Right lobe of liver (tissue), 6 donors: Measurements from ENCODE around the gene CAMK1G. TPM values are rescaled to one million over a fixed set of nuclear protein-coding genes. Genes with fewer than 3 reads are reported as not detected.

ENCODE experiments used
- ATAC-seq, 4 donors: fragments of 200-7000 bp; cut with Tn5 transposase; one replicate each; pipeline ENCODE4 v1.9.1; 2020; ENCODE audit warnings: mild to moderate bottlenecking in 4 of 4, moderate library complexity in 4 of 4
- DNase-seq, 3 donors: peaks; one replicate each; pipeline ENCODE4 v3.0.0-alpha.2; 2020
- H3K27ac ChIP-seq, 3 donors: fragments of 200-600 bp; one replicate each; pipeline ENCODE4 v1.8.0; 2022
- H3K27me3 ChIP-seq, 2 donors: fragments of 200-600 bp; one replicate each; pipeline ENCODE4 v1.8.0; 2022
- H3K36me3 ChIP-seq, 4 donors: fragments of 200-600 bp; sonication (generic) in 1 of 4; one replicate each; pipeline versions ENCODE4 v1.5.1 to v1.8.0; 2017 to 2022; ENCODE audit warnings: control low read depth in 1 of 4
- H3K4me1 ChIP-seq, 4 donors: fragments of 200-600 bp; sonication (generic) in 1 of 4; one replicate each; pipeline versions ENCODE4 v1.5.1 to v1.8.0; 2017 to 2022; ENCODE audit warnings: control low read depth in 1 of 4
- H3K4me3 ChIP-seq, 3 donors: fragments of 200-600 bp; one replicate each; pipeline ENCODE4 v1.8.0; 2022
- H3K9me3 ChIP-seq, 4 donors: fragments of 200-600 bp; sonication (generic) in 1 of 4; one replicate each; pipeline versions ENCODE4 v1.5.1 to v1.8.0; 2017 to 2022; ENCODE audit warnings: control low read depth in 1 of 4
- POLR2A ChIP-seq: fragments of 450-650 bp; IDR thresholded peaks from one replicate; pipeline ENCODE4 v1.6.1; 2017; ENCODE audit warnings: antibody characterized with exemption, mild to moderate bottlenecking
- WGBS: methylation state at CpG from one replicate; pipeline ENCODE4 v1.1.6; 2018; ENCODE audit warnings: low coverage, low lambda C conversion rate; ENCODE audit not compliant: insufficient coverage; ENCODE audit errors: missing lambda C conversion rate; 5-methylcytosine and 5-hydroxymethylcytosine counted together
- intact Hi-C, 2 donors: fragments of 100-400 bp; cut with DNase I; formaldehyde crosslinking; loops; one replicate each; pipeline versions ENCODE4 v1.11.2 to v1.14.1; 2022
- total RNA-seq, 6 experiments: library from RNA; depleted of rRNA in 2 of 6; stranded (reverse); fragments of >200 nt in 2 of 6; fragmentation: NEBNext Ultra II Directional in 3 of 6; extraction: Animal tissue kit (Norgen Biotek cat#: 25700) in 3 of 6; gene quantifications; one replicate each; pipeline versions ENCODE4 v1.1.0 to v1.2.4, GENCODE V29; 2016 to 2023
- TF ChIP-seq, protein P1 (sequence below), 4 donors: fragments of 200-600 bp in 3 of 4; fragments of 450-650 bp in 1 of 4; IDR thresholded peaks; one replicate each; pipeline versions ENCODE4 v1.5.1 to v1.8.0; 2016 to 2022; ENCODE audit warnings: antibody characterized with exemption in 4 of 4, mild to moderate bottlenecking in 2 of 4
- donor health status: DM: no; HTN: yes; CAD: no.
- donor health status: DM: no; HTN: no; CAD: no.
- donor health status: DM: no; HTN: no; CAD: no.
- donor health status: DM: no; HTN: yes; CAD: no.
- donor health status: DM: no; HTN: yes; CAD: no.

Gene CAMK1G
- total RNA-seq, 6 experiments from 2014 or later, result 0.17 to 0.80 (median 0.37) TPM; not detected in 2

DNA sequence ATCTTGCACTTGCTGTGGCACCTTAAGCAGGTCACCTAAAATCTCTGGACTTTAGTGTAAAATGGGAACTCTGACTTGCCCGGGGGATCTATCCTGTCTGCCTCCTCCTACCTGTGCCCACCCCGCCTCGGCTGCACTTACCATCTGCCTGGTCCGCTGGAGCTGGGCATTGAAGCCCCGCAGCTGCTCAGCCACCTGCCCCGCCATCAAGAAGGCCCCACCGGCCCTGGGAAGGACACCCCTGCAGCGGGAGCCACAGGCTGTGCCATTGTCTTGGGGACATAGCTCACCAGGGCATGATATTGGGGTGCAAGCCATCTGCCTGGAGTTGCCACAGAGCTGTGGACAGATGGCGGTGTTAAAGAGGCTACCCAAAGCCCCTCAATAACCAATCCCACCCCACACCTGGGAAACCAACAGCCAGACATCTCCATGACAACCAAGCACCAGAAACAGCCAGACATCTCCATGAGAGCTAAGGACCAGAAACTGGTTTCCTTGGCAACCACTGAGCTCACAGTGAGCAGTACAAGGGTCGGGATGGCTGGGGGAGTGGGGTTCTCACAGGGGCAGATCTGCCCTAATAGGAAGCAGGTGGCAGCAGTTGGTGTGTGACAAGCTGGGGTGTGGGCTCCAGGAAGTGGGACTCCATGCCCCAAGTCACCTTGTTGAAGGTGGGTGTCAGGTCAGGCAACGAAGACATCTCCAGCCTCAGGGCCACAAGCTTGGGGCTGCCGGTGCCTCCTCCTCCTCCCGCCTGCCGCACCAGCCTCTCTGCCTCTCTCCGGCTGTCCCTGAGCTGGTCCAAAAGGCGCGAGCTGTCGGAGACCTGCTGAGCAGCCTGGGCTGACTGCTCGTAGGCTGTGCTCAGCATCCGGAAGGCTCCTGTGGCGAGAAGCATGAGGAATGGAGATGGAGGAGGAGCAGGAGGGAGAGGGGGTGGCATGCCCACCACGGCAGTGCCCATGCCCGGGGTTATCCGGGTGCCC is 39.6 kb downstream of the CAMK1G start:
- Histone ChIP-seq H3K9me3 (no peaks in the 10 kb centered on the region), H3K4me3 (no peak overlapping the region), H3K36me3 (no peaks in the 10 kb centered on the region), H3K27me3 (no peaks in the 10 kb centered on the region), H3K4me1 (peaks cover 0 to 29% (median 8%) of the 10 kb centered on the region in 4 donors), H3K27ac (no peak overlapping the region)
- WGBS, result 81% methylated on average over 6 of the region's 24 CpGs
- TF ChIP-seq POLR2A, result no peak
- TF ChIP-seq, protein P1, sequence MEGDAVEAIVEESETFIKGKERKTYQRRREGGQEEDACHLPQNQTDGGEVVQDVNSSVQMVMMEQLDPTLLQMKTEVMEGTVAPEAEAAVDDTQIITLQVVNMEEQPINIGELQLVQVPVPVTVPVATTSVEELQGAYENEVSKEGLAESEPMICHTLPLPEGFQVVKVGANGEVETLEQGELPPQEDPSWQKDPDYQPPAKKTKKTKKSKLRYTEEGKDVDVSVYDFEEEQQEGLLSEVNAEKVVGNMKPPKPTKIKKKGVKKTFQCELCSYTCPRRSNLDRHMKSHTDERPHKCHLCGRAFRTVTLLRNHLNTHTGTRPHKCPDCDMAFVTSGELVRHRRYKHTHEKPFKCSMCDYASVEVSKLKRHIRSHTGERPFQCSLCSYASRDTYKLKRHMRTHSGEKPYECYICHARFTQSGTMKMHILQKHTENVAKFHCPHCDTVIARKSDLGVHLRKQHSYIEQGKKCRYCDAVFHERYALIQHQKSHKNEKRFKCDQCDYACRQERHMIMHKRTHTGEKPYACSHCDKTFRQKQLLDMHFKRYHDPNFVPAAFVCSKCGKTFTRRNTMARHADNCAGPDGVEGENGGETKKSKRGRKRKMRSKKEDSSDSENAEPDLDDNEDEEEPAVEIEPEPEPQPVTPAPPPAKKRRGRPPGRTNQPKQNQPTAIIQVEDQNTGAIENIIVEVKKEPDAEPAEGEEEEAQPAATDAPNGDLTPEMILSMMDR (IDR thresholded peaks at IDR 0.05), result no peak
- DNase-seq (no peak), ATAC-seq (no peak)
- intact Hi-C loops, result loop anchor here in 1 of 2 donors (10.0 kb wide), 1 partner anchor 48 kb away; no protein-coding TSS in a partner anchor

DNA sequence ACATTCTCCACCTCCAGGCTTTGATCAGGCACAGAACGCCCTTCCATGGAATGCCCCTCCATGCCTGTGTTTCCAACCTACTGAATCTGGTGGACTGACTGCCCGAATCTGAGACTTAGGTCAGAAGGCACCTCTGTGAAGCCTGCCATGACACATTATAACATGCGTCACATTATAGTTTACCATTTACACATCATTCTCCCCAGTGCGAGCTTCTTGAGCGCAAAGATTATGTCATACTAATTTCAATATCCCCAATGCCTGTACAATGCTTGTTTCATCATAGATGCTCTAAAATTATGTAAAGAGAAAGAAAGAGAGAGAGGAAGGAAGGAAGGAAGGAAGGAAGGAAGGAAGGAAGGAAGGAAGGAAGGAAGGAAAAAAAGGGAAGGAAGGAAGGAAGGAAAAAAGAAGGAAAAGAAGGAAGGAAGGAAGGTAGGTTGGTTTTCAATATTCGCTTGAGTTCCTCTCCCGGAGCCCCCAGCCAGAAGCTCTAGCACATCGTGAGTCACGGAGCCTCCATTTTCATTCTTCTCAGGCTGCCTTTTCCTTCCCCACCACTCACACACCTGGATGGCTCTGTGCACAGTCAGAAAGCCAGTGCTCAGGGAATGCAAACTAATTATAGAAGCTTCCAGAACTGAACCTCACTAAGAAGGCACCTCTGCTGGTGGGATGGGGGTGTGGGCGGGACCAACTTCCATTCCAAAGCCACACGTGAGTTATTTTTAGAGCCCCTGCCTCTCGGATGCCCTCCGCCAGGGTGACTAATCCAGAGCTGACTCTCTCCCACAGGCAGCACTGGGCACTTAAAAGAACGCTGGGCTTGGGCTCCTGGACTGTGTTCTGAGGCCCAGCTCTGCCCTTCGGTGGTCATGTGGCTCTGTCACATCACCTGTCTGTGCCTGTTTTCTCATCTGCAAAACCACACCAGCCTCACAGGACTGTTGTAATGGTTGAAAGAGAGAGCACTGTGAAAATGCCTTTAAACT is 41.3 kb downstream of the CAMK1G start:
- H3K36me3 ChIP-seq, result no peaks in the 10 kb centered on the region
- no peak for DNase-seq

GRCh38 chr1:209625791-209626285 is 42.3 kb downstream of the CAMK1G start:
- H3K27ac ChIP-seq, result no peak overlapping the region
- ATAC-seq, result no peak
- H3K36me3 ChIP-seq, result no peaks in the 10 kb centered on the region
- WGBS, result 47% methylated on average over 2 of the region's 18 CpGs
- H3K9me3 ChIP-seq, result no peaks in the 10 kb centered on the region
- H3K27me3 ChIP-seq, result no peaks in the 10 kb centered on the region
- H3K4me3 ChIP-seq, result no peak overlapping the region
- TF ChIP-seq, protein P1 (IDR thresholded peaks at IDR 0.05), result no peak
- TF ChIP-seq POLR2A, result no peak
- peaks cover 0 to 41% (median 10%) of the 10 kb centered on the region in 4 donors for H3K4me1 ChIP-seq
- DNase-seq, result no peak
- intact Hi-C loops, result loop anchor here in 1 of 2 donors (10.0 kb wide), 1 partner anchor 51 kb away; no protein-coding TSS in a partner anchor

More for the DNA sequence above, 41.3 kb downstream of the CAMK1G start:
- no peak overlapping the region for H3K4me3 ChIP-seq
- peaks cover 0 to 35% (median 8%) of the 10 kb centered on the region in 4 donors for H3K4me1 ChIP-seq
- no peaks in the 10 kb centered on the region for H3K9me3 ChIP-seq
- ATAC-seq, result no peak
- intact Hi-C loops, result loop anchor here in 1 of 2 donors (10.0 kb wide), 1 partner anchor 50 kb away; no protein-coding TSS in a partner anchor
- no peak overlapping the region for H3K27ac ChIP-seq
- WGBS, result 87% methylated on average over 12 of the region's 15 CpGs
- no peaks in the 10 kb centered on the region for H3K27me3 ChIP-seq
- TF ChIP-seq POLR2A, result no peak
- TF ChIP-seq, protein P1 (IDR thresholded peaks at IDR 0.05), result no peak
